H9 (cell line): ENCODE results near the gene SNX30. TPM values are rescaled to one million over a fixed set of nuclear protein-coding genes. Genes with fewer than 3 reads are reported as not detected.

Source experiments
- DNase-seq: peaks from one replicate; pipeline ENCODE4 v3.0.0-alpha.2; 2017
- H2AFZ ChIP-seq: one replicate; pipeline ENCODE4 v1.6.1; 2013; ENCODE audit warnings: mild to moderate bottlenecking, low read length, control low read depth, moderate library complexity
- H2AK5ac ChIP-seq: 2 replicates; pipeline ENCODE4 v1.6.1; 2013; ENCODE audit warnings: low read length, control low read depth, mixed read lengths; ENCODE audit not compliant: insufficient read length
- H2BK120ac ChIP-seq: one replicate; pipeline ENCODE4 v1.6.1; 2013; ENCODE audit warnings: low read depth, mild to moderate bottlenecking, low read length, control low read depth, inconsistent platforms; ENCODE audit not compliant: poor library complexity, severe bottlenecking
- H2BK12ac ChIP-seq: 2 replicates; pipeline ENCODE4 v1.6.1; 2013; ENCODE audit warnings: low read length, control low read depth, mixed read lengths, low read depth; ENCODE audit not compliant: insufficient read length
- H2BK15ac ChIP-seq: 2 replicates; pipeline ENCODE4 v1.6.1; 2013; ENCODE audit warnings: low read depth, low read length, control low read depth
- H2BK20ac ChIP-seq: one replicate; pipeline ENCODE4 v1.6.1; 2013; ENCODE audit warnings: low read depth, mild to moderate bottlenecking, low read length, control low read depth, inconsistent platforms; ENCODE audit not compliant: poor library complexity, severe bottlenecking
- H2BK5ac ChIP-seq: 2 replicates; pipeline ENCODE4 v1.6.1; 2013; ENCODE audit warnings: low read length, control low read depth, mixed read lengths; ENCODE audit not compliant: insufficient read length
- H3K14ac ChIP-seq: 2 replicates; pipeline ENCODE4 v1.6.1; 2013; ENCODE audit warnings: low read length, control low read depth; ENCODE audit not compliant: insufficient read depth
- H3K18ac ChIP-seq: 2 replicates; pipeline ENCODE4 v1.6.1; 2013; ENCODE audit warnings: low read depth, mild to moderate bottlenecking, mixed read lengths, low read length, control low read depth; ENCODE audit not compliant: insufficient read length
- H3K23ac ChIP-seq: 2 replicates; pipeline ENCODE4 v1.6.1; 2013; ENCODE audit warnings: low read length, control low read depth, mixed read lengths, low read depth; ENCODE audit not compliant: insufficient read length
- H3K23me2 ChIP-seq: 2 replicates; pipeline ENCODE4 v1.6.1; 2013; ENCODE audit warnings: low read depth, mild to moderate bottlenecking, mixed read lengths, low read length, control low read depth; ENCODE audit not compliant: insufficient read length, poor library complexity, severe bottlenecking
- H3K27ac ChIP-seq: 2 replicates; pipeline ENCODE4 v1.5.1; 2013; ENCODE audit warnings: low read length, control low read depth, mixed read lengths, low read depth; ENCODE audit not compliant: insufficient read length
- H3K27me3 ChIP-seq: 2 replicates; pipeline ENCODE4 v1.6.1; 2013; ENCODE audit warnings: low read length, control low read depth, inconsistent platforms; ENCODE audit not compliant: insufficient read depth
- H3K4ac ChIP-seq: 2 replicates; pipeline ENCODE4 v1.6.1; 2013; ENCODE audit warnings: low read depth, mild to moderate bottlenecking, control low read depth, inconsistent platforms, low read length, moderate library complexity
- H3K4me1 ChIP-seq: 2 replicates; pipeline ENCODE4 v1.6.1; 2013; ENCODE audit warnings: low read length, control low read depth, inconsistent platforms; ENCODE audit not compliant: insufficient read depth
- H3K4me2 ChIP-seq: 2 replicates; pipeline ENCODE4 v1.6.1; 2013; ENCODE audit warnings: low read length, control low read depth, mixed read lengths; ENCODE audit not compliant: insufficient read length, insufficient read depth
- H3K56ac ChIP-seq: 2 replicates; pipeline ENCODE4 v1.6.1; 2013; ENCODE audit warnings: low read depth, mild to moderate bottlenecking, mixed read lengths, low read length, control low read depth; ENCODE audit not compliant: insufficient read length
- H3K79me1 ChIP-seq: 2 replicates; pipeline ENCODE4 v1.6.1; 2013; ENCODE audit warnings: low read depth, mild to moderate bottlenecking, moderate library complexity, low read length, control low read depth, inconsistent platforms; ENCODE audit not compliant: insufficient read depth, poor library complexity, severe bottlenecking
- H3K79me2 ChIP-seq: 2 replicates; pipeline ENCODE4 v1.6.1; 2013; ENCODE audit warnings: low read length, control low read depth, inconsistent platforms; ENCODE audit not compliant: insufficient read depth
- H3K9ac ChIP-seq: 2 replicates; pipeline ENCODE4 v1.6.1; 2013; ENCODE audit warnings: low read length, control low read depth, mixed read lengths; ENCODE audit not compliant: insufficient read length; ENCODE audit errors: extremely low read depth
- H3K9me3 ChIP-seq: one replicate; pipeline ENCODE4 v1.6.1; 2013; ENCODE audit warnings: low read depth, low read length, inconsistent platforms; ENCODE audit not compliant: control insufficient read depth
- H3T11ph ChIP-seq: one replicate; pipeline ENCODE4 v1.6.1; 2013; ENCODE audit warnings: mild to moderate bottlenecking, low read length, control low read depth, inconsistent platforms
- H4K20me1 ChIP-seq: one replicate; pipeline ENCODE4 v1.6.1; 2013; ENCODE audit not compliant: control insufficient read depth, insufficient read length, insufficient read depth
- H4K5ac ChIP-seq: 2 replicates; pipeline ENCODE4 v1.6.1; 2013; ENCODE audit warnings: low read depth, mild to moderate bottlenecking, mixed read lengths, low read length, control low read depth; ENCODE audit not compliant: insufficient read length
- H4K8ac ChIP-seq: replicated peaks from 2 replicates; pipeline ENCODE4 v1.6.1; 2013; ENCODE audit warnings: low read length, control low read depth, mixed read lengths, low read depth; ENCODE audit not compliant: insufficient read length
- H4K91ac ChIP-seq: 2 replicates; pipeline ENCODE4 v1.6.1; 2013; ENCODE audit warnings: low read depth, mild to moderate bottlenecking, moderate library complexity, mixed read lengths, low read length, control low read depth; ENCODE audit not compliant: insufficient read length
- H3K27ac Mint-ChIP-seq, 3 experiments: 2 replicates in 2 of 3; 3 replicates in 1 of 3; pipeline ENCODE4 v1.8.0; 2020 to 2021; ENCODE audit warnings: mixed read lengths in 3 of 3, mild to moderate bottlenecking in 1 of 3, moderate library complexity in 1 of 3
- H3K27me3 Mint-ChIP-seq: 2 replicates; pipeline ENCODE4 v1.8.0; 2021; ENCODE audit warnings: low read depth, mild to moderate bottlenecking, moderate library complexity, mixed read lengths
- H3K36me3 Mint-ChIP-seq, 3 experiments: 2 replicates in 2 of 3; 3 replicates in 1 of 3; pipeline ENCODE4 v1.8.0; 2020 to 2021; ENCODE audit warnings: low read depth in 3 of 3, mixed read lengths in 3 of 3; ENCODE audit not compliant: insufficient read depth in 1 of 3
- H3K4me1 Mint-ChIP-seq, 2 experiments: 2 replicates each; pipeline ENCODE4 v1.8.0; 2020; ENCODE audit warnings: mixed read lengths in 2 of 2
- H3K4me3 Mint-ChIP-seq, 2 experiments: 2 replicates in 1 of 2; 3 replicates in 1 of 2; pipeline ENCODE4 v1.8.0; 2020 to 2021; ENCODE audit warnings: mild to moderate bottlenecking in 2 of 2, mixed read lengths in 2 of 2, moderate library complexity in 1 of 2
- H3K9me3 Mint-ChIP-seq, 2 experiments: 2 replicates in 1 of 2; 3 replicates in 1 of 2; pipeline ENCODE4 v1.8.0; 2020; ENCODE audit warnings: mild to moderate bottlenecking in 2 of 2, mixed read lengths in 2 of 2, moderate library complexity in 1 of 2
- WGBS: extraction: QIAGEN DNeasy Blood & Tissue Kit; methylation state at CpG from one replicate; pipeline ENCODE4 v1.1.7; 2013; ENCODE audit warnings: missing lambda C conversion rate, low lambda C conversion rate, mixed read lengths; ENCODE audit not compliant: insufficient read length; ENCODE audit errors: extremely low coverage; 5-methylcytosine and 5-hydroxymethylcytosine counted together
- total RNA-seq: library from RNA; stranded (reverse); gene quantifications from 2 replicates; pipeline ENCODE4 v1.2.1, GENCODE V29; 2021
- TF ChIP-seq, protein P1 (sequence below): fragments of 200-600 bp; sonication (generic); conservative IDR thresholded peaks from 3 replicates; pipeline ENCODE4 v1.8.0; 2021; ENCODE audit warnings: antibody characterized with exemption, mild to moderate bottlenecking

The SNX30 gene
- total RNA-seq, 1 experiment from 2014 or later: 10.3 TPM

DNA sequence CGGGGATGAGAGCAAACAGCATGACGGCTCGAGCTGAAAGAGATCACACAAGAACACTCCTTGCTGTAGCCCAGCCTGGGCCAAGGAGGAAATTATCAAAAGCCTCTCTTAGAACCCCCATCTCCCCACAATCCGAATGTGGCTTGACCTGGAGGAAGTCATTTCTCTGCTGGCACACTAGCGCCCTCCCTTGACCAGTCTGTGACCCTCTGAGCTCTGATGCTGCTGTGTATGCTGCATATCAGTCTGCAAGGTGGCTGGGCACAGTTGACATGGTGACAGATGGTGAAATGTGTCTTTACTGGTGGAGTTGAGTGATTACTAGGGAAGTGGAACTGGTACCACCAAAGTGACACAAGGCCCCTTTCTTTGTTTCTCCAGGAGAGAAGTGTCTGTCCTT is 136.8 kb downstream of the SNX30 start:
- H3K36me3 Mint-ChIP-seq: no peaks in the 10 kb centered on the region; a peak in 2 of 7 replicates
- H3K27me3 Mint-ChIP-seq: peaks cover 44% of the 10 kb centered on the region

More for the DNA sequence above, 136.8 kb downstream of the SNX30 start:
- Histone ChIP-seq H4K91ac (no peak overlapping the region), H3K27ac (no peak overlapping the region), H2BK5ac (no peak overlapping the region), H2BK120ac (no peak overlapping the region), H2AK5ac (no peak overlapping the region), H3K9ac (no peak overlapping the region), H3K14ac (no peak overlapping the region), H2BK15ac (no peak overlapping the region), H3K23me2 (peaks cover 4% of the 10 kb centered on the region), H2BK12ac (no peak overlapping the region), H4K20me1 (no peaks in the 10 kb centered on the region), H3K79me1 (no peaks in the 10 kb centered on the region), H3K9me3 (no peaks in the 10 kb centered on the region), H3K4ac (no peak overlapping the region), H3T11ph (no peak overlapping the region), H3K4me1 (no peaks in the 10 kb centered on the region), H2BK20ac (no peak overlapping the region), H3K18ac (no peak overlapping the region), H2AFZ (no peak overlapping the region), H3K56ac (no peak overlapping the region), H3K4me2 (no peak overlapping the region), H4K5ac (no peak overlapping the region), H4K8ac (no peak overlapping the region), H3K27me3 (peaks cover 12% of the 10 kb centered on the region; the same call in 1 of the 2 replicates), H3K79me2 (no peaks in the 10 kb centered on the region), H3K23ac (no peak overlapping the region)
- Mint-ChIP-seq H3K4me3 (no peak overlapping the region), H3K4me1 (peaks cover 3% of the 10 kb centered on the region in 2 experiments), H3K9me3 (no peaks in the 10 kb centered on the region; a peak in 1 of 5 replicates), H3K27ac (peak overlapping the region in 1 of 3 experiments; percentile 70; a peak in 1 of 7 replicates)
- TF ChIP-seq, protein P1, sequence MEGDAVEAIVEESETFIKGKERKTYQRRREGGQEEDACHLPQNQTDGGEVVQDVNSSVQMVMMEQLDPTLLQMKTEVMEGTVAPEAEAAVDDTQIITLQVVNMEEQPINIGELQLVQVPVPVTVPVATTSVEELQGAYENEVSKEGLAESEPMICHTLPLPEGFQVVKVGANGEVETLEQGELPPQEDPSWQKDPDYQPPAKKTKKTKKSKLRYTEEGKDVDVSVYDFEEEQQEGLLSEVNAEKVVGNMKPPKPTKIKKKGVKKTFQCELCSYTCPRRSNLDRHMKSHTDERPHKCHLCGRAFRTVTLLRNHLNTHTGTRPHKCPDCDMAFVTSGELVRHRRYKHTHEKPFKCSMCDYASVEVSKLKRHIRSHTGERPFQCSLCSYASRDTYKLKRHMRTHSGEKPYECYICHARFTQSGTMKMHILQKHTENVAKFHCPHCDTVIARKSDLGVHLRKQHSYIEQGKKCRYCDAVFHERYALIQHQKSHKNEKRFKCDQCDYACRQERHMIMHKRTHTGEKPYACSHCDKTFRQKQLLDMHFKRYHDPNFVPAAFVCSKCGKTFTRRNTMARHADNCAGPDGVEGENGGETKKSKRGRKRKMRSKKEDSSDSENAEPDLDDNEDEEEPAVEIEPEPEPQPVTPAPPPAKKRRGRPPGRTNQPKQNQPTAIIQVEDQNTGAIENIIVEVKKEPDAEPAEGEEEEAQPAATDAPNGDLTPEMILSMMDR: peak; percentile 78
- WGBS: no CpG with 5 or more reads among the region's 5 CpGs
- DNase-seq: peak; percentile 77
